GM12801 (cell line): ENCODE data around the gene SPINT4.

ENCODE experiments used
- CTCF ChIP-seq: IDR thresholded peaks from one replicate; pipeline ENCODE4 v1.5.1; 2011; ENCODE audit warnings: control low read depth; ENCODE audit not compliant: insufficient read length; ENCODE audit errors: extremely low read depth

Gene SPINT4

GRCh38 chr20:45771182-45771759 is 49.1 kb downstream of the SPINT4 start:
- TF ChIP-seq CTCF = peak; percentile 45

- TF ChIP-seq CTCF = no peak
These were observed 50.5 kb downstream of the SPINT4 start for GRCh38 chr20:45772693-45773092.

- no peak for TF ChIP-seq CTCF
These were observed 52.8 kb downstream of the SPINT4 start for GRCh38 chr20:45774945-45775344.

- TF ChIP-seq CTCF = no peak
These were observed 53.3 kb downstream of the SPINT4 start for GRCh38 chr20:45775411-45775810.
